Measurements from ENCODE around the gene POLDIP2. TPM values are rescaled to one million over a fixed set of nuclear protein-coding genes. Genes with fewer than 3 reads are reported as not detected.

Gene POLDIP2
- total and polyA plus RNA-seq, 2 of the 13 experiments (the other 11 are each of a cell fraction or from before 2014, with no cell fraction given), result 85.9 to 114 TPM

GRCh38 chr17:28368306-28368831, 11.0 kb upstream of the POLDIP2 start (continued):
- TF ChIP-seq MEIS1 (CRISPR knock-in tag; IDR thresholded peaks at IDR 0.05; ENCODE audit: borderline replicate concordance) (no peak), THAP9 (CRISPR knock-in tag; IDR thresholded peaks at IDR 0.05; ENCODE audit: borderline replicate concordance) (0 out of 2 replicates have a peak, but pooled peaks have one; percentile 29), ZNF800 (CRISPR knock-in tag; IDR thresholded peaks at IDR 0.05) (no peak), ZNF557 (CRISPR knock-in tag; IDR thresholded peaks at IDR 0.05) (no peak), HMG20A (CRISPR knock-in tag; IDR thresholded peaks at IDR 0.05; ENCODE audit: borderline replicate concordance) (peak; percentile 66; the same call in 1 of the 2 replicates), MED8 (CRISPR knock-in tag; IDR thresholded peaks at IDR 0.05; ENCODE audit: insufficient replicate concordance) (peak; percentile 88), CHCHD3 (CRISPR knock-in tag; IDR thresholded peaks at IDR 0.05) (no peak), KAT8 (CRISPR knock-in tag; IDR thresholded peaks at IDR 0.05) (peak; percentile 47; the same call in 1 of the 2 replicates), MAZ (IDR thresholded peaks at IDR 0.05; ENCODE audit: borderline replicate concordance, low read depth, low read length) (peak; percentile 94), MAZ (CRISPR knock-in tag; IDR thresholded peaks at IDR 0.05; ENCODE audit: low read depth) (peak; percentile 80), ZFP90 (CRISPR knock-in tag; IDR thresholded peaks at IDR 0.05; ENCODE audit: borderline replicate concordance) (peak; percentile 83; the same call in 1 of the 2 replicates), ZNF773 (CRISPR knock-in tag; IDR thresholded peaks at IDR 0.05; ENCODE audit: borderline replicate concordance) (no peak), TEAD2 (CRISPR knock-in tag; IDR thresholded peaks at IDR 0.05) (no peak), ZFX (CRISPR knock-in tag; IDR thresholded peaks at IDR 0.05; ENCODE audit: low read depth) (peak; percentile 46), SMC3 (IDR thresholded peaks at IDR 0.05; ENCODE audit: low read length) (no peak; the same call in 1 of the 2 replicates), ZNF331 (CRISPR knock-in tag; IDR thresholded peaks at IDR 0.05) (no peak), GRHL1 (CRISPR knock-in tag; conservative IDR thresholded peaks at IDR 0.05) (no peak)
- TF ChIP-seq, protein P1, sequence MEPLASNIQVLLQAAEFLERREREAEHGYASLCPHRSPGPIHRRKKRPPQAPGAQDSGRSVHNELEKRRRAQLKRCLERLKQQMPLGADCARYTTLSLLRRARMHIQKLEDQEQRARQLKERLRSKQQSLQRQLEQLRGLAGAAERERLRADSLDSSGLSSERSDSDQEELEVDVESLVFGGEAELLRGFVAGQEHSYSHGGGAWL (CRISPR knock-in tag; IDR thresholded peaks at IDR 0.05), result no peak
- TF ChIP-seq, protein P2, sequence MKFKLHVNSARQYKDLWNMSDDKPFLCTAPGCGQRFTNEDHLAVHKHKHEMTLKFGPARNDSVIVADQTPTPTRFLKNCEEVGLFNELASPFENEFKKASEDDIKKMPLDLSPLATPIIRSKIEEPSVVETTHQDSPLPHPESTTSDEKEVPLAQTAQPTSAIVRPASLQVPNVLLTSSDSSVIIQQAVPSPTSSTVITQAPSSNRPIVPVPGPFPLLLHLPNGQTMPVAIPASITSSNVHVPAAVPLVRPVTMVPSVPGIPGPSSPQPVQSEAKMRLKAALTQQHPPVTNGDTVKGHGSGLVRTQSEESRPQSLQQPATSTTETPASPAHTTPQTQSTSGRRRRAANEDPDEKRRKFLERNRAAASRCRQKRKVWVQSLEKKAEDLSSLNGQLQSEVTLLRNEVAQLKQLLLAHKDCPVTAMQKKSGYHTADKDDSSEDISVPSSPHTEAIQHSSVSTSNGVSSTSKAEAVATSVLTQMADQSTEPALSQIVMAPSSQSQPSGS (CRISPR knock-in tag; IDR thresholded peaks at IDR 0.05), result peak; percentile 94
